ENCODE results near the gene LRRC17.
"Not testable (repeated sequence)": the region's sequence is repeated elsewhere in the genome, so short reads cannot be mapped to it uniquely, and the experiment has no call there.

Gene LRRC17

DNA sequence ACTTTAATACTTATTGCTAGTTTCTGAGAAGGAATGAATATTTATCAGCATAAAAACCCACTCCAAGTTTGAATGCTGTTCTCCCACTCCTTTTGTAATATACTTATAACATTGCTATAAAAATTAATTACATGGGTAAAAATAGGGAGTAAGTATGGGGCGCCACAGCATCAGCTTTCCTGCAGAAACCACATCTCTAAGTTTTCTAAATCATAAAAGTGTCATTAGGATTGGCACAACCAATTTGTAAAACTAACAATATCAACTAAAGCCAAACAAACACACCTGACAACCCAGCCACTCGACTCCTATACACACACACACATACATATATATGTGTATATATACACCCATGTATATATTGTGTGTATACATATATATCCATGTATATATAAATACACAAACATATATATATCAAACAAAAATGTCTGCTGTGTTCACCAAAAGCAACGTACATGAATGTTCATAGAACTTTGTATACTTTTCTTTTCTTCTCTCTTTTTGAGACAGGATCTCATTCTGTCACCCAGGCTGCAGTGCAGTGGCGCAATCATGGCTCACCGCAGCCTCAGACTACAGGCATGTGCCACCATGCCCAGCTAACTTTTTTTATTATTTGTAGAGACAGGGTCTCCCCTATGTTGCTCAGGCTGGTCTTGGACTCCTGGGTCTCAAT is 14.8 kb upstream of the LRRC17 start:
- no peak for DNase-seq

DNA sequence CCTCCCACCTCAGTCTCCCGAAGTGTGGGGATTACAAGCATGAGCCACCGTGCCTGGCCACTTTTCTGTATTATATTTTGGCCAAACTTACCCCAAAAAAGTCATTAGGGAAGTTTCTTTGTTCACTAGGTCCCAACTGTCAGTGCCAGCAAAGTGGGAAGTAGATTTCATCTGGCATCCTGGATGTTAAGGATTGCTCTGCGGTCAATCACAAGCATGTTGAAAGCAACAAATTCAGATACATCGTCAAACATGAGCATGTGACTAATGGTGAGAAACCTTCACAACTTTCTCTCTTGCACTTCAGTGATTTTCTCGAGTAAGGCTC is 14.3 kb upstream of the LRRC17 start:
- no peak for DNase-seq

DNA sequence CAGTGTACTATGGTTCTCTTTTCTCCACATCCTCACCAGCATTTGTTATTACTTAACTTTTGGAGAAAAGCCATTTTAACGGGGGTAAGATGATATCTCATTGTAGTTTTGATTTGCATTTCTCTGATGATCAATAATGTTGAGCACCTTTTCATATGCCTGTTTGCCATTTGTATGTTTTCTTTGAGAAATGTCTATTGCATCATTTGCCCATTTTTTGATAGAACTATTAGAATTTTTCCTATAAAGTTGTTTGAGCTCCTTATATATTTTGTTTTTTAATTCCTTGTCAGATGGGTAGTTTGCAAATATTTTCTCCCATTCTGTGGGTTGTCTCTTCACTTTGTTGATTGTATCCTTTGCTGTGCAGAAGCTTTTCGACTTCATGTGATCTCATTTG is 10.7 kb upstream of the LRRC17 start:
- not testable (repeated sequence) for DNase-seq

DNA sequence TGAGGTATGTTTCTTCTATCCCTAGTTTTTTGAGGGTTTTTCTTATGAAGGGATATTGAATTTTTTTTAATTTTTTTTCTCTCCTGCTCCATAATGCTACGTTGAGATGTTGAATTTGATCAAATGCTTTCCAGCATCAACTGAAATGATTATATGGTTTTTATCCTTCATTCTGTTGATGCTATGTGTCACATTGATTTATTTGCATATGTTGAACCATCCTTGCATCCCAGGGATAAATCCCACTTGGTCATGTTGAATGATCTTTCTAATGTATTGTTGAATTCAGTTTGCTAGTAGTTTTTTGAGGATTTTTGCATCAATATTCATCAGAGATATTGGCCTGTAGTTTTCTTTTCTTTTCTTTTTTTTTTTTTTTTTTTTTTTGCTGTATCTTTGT is 9.2 kb upstream of the LRRC17 start:
- not testable (repeated sequence) for DNase-seq

DNA sequence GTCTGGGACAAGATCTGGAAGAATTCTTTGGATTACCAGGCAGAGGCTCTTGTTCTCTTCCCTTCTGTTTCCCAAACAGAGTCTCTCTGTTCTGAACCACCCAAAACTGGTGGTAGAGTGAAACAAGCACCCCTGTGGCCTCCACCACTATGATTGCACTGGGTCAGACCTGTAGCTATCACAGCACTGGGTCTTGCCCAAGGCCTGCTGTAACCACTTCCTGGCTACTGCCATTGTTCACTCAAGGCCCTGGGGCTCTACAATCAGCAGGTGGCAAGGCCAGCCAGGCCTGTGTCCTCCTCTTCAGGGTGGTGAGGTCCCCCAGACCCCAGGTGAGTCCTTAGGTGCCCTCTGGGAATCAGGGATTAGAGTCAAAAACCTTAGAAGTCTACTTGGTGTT is 4.1 kb upstream of the LRRC17 start:
- no peak for DNase-seq

DNA sequence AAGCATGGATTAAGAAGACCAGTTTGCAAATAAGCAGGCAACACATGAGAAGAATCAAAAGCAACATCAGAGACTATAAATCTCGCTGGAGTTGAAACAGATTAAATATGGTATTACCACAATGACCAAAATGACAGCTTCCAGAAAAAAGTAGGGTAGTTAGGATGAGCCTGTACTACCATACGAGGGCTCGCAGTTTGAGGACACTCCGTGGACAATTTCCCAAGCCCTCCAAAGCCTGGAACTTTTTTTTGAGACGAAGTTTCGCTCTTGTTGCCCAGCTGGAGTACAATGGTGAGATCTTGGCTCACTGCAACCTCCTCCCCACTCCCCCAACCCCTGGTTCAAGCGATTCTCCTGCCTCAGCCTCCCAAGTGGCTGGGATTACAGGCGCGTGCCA is 1.0 kb downstream of the LRRC17 start:
- no peak for DNase-seq

DNA sequence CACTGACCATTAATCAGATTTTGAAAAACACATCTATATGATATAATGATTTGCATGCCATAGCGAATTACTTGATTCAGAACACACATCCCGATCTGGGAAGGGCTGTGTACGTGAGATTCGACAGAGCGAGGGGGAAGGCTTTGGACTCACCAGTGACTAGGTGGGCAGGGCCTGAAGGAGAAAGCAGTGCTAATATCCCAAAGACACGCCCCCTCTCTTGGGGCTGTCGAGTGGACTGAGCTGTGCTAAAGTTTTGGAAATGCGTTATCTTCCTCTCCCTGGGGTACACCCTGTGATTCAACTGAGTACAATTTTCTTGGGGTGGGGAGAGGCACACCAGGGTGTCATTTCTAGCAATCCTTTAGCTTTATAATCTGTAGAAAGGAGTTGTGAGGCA is 1.8 kb downstream of the LRRC17 start:
- DNase-seq, result no peak

DNA sequence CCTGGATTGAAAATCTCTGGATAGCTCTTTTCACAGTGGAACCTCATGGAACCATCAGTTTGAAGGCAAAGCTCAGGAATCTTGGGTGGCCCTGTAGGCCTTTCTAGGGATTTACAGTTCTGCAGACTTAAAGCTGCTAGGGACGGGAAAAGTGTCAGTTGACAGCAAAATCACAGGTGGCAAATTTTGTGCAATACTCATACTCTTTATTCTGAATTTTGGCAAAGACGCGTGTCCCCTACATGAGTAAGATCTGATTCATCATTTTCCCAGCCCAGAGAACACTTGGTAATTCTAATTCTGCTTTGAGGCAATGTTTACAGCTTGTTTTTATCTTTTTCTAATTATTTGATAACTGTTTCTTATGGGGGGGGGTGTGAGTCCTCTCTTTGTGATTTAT is 3.6 kb downstream of the LRRC17 start:
- DNase-seq, result no peak

DNA sequence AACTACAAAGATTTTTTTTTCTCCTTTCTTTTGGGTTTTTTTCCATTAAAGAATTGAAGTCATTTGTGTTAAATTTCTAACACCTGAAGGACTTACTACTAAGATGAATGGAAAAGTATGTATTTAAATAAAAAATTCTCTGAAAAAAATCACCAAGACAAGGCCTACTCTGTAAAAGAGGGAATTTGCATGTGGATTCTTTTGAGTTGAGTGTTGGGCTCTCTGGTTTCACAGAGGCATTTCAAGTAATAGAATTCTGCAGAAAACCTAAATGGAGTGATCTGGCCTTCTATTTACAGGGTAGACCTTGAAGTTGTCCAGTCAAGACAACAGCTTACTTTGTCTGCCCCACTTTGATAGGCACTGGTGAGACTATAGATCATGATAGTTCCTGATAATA is 4.1 kb downstream of the LRRC17 start:
- no peak for DNase-seq

DNA sequence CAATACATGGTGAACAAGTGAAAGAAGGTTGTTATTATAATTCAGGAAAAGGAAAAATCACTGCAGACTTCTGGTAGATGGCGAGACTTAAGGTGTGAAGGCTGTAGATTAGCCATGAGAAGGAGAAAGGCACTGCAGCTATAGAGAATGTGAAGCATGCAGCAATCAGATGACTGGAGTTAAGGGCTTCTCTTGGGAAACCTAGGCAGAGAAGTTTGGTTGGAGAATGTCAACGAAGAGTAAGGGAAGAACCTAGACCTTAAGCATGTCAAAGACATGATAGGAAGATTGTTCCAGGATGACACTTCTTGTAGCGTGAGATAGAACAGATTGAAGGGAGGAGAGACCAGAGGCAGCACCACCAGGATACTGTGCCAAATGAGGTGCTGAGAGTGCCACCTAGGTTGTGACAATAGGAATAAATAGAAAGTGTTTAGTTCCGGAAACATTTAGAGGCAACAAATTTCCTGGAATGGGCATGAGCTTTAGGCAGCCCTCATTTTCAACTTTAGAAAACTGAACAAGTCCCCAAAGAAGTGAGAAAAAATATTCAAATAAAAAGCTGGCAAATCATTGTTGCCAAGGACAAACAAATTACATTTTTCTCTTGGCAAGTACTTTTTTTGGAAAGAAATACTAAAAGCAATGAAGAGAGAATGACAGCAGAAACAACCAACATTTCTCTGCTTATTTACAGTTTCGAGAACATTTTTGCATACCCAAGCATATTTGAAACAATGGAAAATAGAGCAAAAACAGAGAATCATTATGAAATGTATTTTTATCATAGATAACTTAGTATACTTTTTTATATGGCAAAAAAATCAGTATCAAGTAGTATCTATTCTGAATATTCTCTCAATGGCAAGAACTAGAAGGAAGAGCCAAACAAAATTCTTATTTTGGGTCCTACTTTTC is 4.9 kb downstream of the LRRC17 start:
- DNase-seq, result no peak

DNA sequence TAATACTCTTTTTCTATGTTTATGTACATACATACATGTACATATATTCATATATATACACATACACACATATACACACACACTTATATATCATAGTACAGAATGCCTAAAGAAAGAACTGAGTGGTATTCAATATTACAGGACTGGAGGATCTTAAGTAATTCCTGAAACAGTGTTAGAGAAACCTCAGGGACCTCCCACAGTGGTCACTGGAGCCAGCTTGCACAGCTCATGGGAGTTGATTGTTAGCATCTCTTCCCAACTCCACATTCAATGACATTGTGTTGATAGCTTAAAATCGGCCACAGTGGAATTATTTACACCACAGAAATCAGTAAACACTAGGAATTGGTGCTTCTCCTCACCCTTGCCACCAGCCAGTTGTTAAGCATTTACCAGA is 6.0 kb downstream of the LRRC17 start:
- DNase-seq, result no peak

DNA sequence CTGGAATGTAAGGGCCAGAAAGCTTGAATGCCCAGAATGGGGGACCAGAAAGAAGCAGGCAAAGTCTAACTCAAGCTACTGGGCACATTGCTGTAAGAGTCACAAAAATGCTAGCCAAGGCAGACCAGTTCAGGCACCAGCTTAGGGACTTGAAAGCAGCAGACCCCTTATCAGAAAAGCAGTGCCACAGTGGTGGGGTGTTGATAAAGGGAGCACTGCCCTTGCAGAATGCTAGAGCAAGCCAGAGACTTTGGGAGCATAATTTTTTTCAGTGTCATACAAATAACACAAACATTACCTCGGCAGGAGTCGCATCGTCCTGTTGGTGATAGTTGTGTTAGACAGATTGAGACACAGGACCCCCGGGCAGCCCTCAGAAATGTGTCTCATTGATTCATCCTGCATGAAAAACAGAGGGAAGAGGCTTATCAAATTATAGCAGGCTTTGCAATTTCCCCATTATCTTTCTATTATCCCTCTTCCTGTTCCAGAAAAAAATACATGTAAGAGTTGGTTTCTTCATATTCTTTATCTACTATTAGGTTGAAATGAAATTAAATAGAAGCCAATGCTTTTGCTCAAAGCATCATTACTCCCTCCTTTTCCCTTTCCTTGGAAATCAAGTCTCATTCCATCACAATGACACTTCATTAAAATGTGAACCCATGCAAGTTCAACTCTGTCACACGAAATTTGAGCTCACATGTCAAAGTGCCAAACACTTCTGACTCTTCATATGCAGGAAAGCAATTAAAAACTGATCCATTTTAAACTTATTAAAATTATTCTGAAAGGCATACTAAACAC is 13.4 kb downstream of the LRRC17 start:
- no peak for DNase-seq

DNA sequence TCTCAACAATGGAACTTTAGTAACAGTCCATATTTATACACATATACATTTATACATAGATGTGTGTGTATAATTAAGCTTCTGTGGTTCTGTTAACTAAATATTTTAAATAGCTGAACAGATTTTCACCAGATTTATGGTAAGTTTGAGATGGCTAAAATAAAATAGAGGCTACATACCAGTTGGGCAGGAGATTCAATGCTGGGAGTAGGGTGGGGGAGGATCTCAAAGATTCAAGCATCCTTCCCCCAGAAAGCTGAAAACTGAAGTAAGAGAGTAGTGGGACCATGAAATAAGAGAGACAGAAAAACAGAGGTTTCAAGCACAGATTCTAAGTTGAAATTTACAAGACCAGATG is 14.0 kb downstream of the LRRC17 start:
- no peak for DNase-seq

DNA sequence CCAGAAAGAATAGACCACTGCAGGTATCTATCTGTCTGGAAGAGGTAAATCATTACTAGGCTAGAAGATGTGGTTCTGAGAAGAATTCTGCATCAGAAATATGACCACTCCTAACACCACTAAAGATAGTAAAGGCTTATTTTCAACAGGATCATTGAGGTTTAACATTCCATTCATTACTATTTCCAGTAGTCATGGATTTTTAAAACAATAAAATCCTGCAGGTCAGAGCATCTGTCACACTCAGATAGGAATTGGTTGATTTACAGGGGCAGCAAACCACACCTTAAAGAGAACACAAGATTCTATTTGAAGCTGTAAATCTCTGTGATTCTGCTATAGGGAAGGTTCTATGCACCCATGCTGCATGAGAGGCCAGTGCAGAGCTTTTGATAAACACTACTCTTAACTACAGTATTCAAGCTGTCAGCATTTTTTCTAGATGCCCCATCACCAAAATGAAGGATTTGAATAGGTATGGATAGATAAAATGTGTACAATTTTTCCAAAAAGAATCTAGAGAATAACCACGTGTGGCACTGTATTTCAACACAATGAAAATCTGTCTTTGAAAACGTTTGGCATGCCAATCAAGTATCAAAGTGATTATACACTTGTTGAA is 14.6 kb downstream of the LRRC17 start:
- DNase-seq, result no peak

DNA sequence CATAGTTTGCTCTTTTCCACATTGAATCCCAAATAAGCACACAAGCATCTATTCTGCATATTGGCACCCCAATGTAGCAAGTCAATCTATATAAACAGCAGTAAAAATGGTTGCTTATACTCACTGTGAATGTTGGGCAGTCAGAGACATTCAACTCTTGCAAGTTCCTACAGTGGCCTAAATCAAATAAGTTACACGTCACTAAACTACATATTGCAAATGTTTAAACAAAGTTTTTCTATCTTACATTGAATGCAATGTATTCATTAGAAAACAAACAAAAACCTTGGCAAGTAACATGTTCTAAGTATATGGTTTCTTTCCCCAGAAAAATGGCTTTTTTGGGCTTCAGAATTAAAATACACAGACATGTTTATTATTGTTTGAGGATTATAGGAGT is 19.0 kb downstream of the LRRC17 start:
- no peak for DNase-seq

DNA sequence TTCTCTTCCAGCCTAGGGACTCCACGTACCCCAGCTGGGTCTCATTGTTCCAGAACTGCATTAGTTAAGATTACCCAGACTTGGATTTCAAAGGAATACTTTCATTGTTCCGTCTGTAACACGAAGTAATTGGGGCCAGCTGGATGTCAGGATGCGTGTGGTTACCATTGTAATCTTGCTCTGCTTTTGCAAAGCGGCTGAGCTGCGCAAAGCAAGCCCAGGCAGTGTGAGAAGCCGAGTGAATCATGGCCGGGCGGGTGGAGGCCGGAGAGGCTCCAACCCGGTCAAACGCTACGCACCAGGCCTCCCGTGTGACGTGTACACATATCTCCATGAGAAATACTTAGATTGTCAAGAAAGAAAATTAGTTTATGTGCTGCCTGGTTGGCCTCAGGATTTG is 21.0 kb downstream of the LRRC17 start:
- no peak for DNase-seq

DNA sequence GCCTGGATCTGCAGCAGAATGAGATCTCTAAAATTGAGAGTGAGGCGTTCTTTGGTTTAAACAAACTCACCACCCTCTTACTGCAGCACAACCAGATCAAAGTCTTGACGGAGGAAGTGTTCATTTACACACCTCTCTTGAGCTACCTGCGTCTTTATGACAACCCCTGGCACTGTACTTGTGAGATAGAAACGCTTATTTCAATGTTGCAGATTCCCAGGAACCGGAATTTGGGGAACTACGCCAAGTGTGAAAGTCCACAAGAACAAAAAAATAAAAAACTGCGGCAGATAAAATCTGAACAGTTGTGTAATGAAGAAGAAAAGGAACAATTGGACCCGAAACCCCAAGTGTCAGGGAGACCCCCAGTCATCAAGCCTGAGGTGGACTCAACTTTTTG is 21.4 kb downstream of the LRRC17 start:
- no peak for DNase-seq

DNA sequence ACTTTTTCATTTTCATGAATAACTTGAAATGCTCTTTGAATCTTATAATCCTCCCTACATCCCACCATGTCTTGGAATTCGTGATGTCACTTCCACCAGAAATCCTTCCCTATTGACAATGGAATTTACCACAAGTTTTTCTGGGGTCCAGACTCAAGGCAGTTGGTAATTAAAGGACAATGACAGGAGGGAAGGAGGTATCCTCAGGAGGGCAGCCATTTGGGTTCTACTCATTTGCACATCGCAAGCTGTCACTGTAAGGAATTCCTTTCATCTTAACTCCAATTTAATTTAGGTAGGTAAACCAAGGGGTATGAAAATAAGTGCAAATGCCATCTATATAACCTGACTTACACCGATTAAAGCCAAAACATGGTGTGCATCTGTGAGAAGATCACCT is 21.9 kb downstream of the LRRC17 start:
- no peak for DNase-seq

DNA sequence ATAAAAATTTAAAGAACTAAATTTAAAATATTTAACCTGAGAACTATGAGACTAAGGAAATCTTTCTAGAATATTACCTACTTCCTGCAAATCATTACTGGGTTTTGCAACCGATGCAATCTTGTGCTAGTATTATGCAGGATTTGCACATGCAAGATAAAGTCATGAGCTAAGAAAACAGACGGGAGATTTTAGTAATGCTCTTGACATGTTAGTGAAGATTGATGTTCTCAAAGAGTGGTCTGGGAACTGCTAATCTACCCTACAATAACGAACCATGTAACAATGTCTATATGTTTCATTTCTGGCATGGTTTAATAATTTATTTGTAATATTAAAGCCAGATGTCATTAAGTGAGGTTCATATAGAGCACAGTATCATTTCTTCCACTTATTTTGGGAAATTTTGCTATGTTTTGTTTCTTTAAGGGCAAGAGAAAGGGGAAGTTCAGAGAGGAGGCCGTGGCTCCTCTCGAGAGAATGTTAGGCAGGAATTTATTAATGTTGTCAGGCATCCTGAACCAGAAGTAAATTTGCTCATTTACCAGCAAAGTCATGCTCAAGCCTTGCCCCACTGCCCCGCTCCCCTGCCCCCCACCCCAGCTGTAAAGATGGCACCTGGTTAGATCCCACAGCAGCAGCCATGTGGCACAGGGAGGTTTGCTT is 22.8 kb downstream of the LRRC17 start:
- DNase-seq, result peak in 1 of 2 donors; percentile 46

DNA sequence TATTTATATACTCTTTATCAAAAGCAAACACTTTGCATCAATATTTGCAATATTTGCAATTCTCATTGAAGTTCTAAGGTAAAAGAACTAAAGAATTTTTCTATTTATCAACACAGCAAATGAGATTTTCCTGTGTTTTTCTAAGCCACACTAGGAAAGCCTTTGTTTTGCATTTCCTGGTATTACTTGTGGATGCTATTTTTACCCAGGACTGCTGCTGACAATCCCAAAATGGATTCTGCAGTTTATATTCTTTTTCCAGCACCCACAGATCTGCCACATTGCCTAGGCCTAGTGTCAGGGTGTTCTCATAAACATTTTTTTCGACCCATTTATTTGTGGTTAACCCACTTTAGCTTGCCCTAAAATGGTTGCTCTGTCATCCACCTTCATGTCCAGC is 25.9 kb downstream of the LRRC17 start:
- no peak for DNase-seq

DNA sequence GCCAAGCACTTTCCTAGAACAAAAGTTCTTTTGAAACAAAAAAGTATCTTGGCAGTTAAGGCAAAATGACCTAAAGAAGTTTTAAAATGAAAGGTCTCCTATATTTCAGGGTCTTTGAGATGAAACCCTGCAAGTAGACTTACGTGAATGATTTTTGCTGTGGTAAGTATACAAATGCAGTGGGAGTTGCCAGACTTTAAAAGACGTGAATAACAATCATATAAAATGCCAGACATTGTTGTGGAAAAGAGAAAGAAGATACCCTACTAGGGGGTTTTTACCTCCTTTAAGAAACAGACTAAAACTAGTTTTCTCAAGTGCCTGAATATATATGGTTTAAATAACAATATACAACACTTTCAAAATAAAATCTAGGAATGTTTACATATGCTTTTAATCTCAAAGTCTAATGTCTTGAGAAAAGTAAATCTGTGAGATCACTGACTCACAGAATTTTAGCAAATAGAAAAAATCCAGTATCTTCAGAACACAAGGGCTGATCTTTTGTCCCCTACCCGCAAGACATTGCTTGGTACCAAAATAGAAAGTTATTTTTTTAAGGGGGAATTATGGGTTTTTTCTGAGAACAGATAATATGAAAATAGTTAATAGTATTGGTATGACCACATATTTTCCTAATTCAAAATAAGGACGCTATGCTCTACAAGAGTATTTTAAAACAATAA is 29.5 kb downstream of the LRRC17 start:
- DNase-seq, result no peak

DNA sequence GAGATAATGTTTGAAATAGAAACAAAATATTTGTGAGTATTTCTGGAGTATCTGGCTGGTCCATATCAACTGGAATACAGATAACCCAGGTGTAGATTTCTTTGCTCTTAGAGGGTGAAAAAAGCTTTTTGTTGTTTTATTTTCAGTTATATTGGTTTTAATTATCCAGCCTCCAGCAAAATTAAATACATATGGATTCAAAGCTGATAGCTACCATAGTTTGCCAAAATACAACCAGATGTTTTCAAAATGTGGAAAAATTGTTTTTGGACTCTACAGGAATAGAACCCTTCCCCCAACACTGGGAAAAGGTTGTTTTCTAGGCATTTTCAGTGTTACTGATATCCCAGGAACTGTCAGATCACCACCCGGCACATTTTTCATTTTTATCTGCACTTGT is 30.1 kb downstream of the LRRC17 start:
- no peak for DNase-seq
